Central memory CD4-positive, alpha-beta T cell (primary cell): ENCODE measurements around the gene PPHLN1.

ENCODE experiments used
- DNase-seq: peaks from one replicate; pipeline ENCODE4 v3.0.0; 2022

The PPHLN1 gene

DNA sequence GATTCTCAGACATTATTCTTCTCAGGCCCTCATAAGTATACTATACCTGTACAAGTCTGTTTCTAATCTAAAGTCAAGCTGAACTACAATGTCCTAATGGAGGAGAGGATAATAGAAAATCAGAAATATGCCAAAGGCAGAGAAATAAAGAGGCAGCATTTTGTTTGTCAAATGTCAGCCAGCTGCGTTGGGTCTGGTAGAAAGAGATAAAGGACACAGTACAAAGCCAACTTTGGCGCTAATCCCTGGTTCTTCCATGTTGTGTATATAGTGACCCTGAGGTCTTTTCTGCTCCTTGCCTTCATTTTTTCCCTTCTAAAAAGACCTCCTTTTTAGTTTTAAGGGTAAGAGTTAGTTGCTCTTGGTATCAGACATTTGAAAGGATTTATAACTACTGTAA lies 160.4 kb downstream of the PPHLN1 start:
- no peak for DNase-seq

DNA sequence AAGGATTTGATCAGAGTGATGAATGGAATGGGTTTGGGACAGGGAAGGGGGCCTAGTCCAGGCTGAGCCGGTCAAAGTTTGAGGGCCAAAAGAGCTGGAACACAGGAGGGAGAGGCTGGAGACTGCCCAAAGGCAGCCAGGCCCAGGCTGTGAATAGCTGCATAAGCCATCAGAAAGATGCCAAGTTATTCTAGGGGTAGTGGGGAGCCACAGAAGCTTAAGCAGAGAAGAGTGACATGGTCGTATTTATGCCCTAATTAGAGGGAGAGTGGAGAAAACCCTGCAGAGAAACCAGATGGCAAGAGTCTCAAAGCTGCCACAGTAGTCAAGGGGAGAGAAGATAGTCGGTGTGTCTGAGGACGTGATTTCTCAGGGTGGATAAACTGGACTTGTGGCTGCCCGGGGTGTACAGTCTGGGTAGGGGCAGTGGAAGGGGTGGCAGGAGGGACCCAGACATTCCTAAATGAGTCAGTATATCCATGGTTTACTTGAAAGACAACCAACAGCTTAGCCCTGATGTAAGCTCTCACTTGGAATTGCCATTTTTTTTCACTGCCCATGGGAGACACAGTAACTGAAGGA lies 164.4 kb downstream of the PPHLN1 start:
- no peak for DNase-seq
